Tracheal epithelial cell (primary cell): ENCODE data around the gene GPR155. TPM values are rescaled to one million over a fixed set of nuclear protein-coding genes. Genes with fewer than 3 reads are reported as not detected.

Experiments used
- total RNA-seq: library from RNA; depleted of rRNA; stranded (reverse); fragments of >200 nt; gene quantifications from 2 replicates; pipeline ENCODE4 v1.2.1, GENCODE V29; 2014

GPR155 gene
- total RNA-seq: 1.7 and 2.3 TPM in 2 replicates

GRCh38 chr2:174486563-174487107, at the start of gene GPR155:
TSS of gene GPR155 (minus strand) at chr2:174487029. CDS start at chr2:174481956, 5,073 bp downstream.

GRCh38 chr2:174395284-174395968, 91.4 kb downstream of the GPR155 start, which contains the start of gene SCRN3:
TSS of gene SCRN3 (plus strand) at chr2:174395730. CDS start at chr2:174398284, 2,554 bp downstream.

Other genes starting within 250 kb of the GPR155 start
- gene OLA1, start 238.5 kb downstream of the GPR155 start, total RNA-seq: 103 and 166 TPM in 2 replicates
- not detected in 2 replicates for gene SP9, start 152.1 kb downstream of the GPR155 start, total RNA-seq
- gene SCRN3, start 91.3 kb downstream of the GPR155 start, total RNA-seq: 14.9 and 35.8 TPM in 2 replicates
- 1.3 and 1.4 TPM in 2 replicates for gene WIPF1, start 110.8 kb upstream of the GPR155 start, total RNA-seq